ENCODE results near the gene SNX17.
"Not testable (repeated sequence)": the region's sequence is repeated elsewhere in the genome, so short reads cannot be mapped to it uniquely, and the experiment has no call there.

The SNX17 gene

GRCh38 chr2:27400348-27401135 is 30.1 kb downstream of the SNX17 start:
- no peak for DNase-seq (ENCODE audit: low spot score)

- peak; percentile 39 for DNase-seq (ENCODE audit: low spot score)
Measured at GRCh38 chr2:27407798-27408491, 37.5 kb downstream of the SNX17 start.

- DNase-seq (ENCODE audit: low spot score): no peak
Measured at GRCh38 chr2:27408601-27409320, 38.3 kb downstream of the SNX17 start.

GRCh38 chr2:27409321-27410073 is 39.1 kb downstream of the SNX17 start, which contains the start of gene PPM1G:
PPM1G (minus strand) TSS chr2:27409591; CDS start chr2:27409422, 169 bp downstream.
- peak; percentile 87 for DNase-seq (ENCODE audit: low spot score)

GRCh38 chr2:27412419-27413152 is 42.2 kb downstream of the SNX17 start:
- DNase-seq (ENCODE audit: low spot score): no peak

GRCh38 chr2:27416151-27416550 is 45.7 kb downstream of the SNX17 start:
- no peak for DNase-seq (ENCODE audit: low spot score)

- DNase-seq (ENCODE audit: low spot score): no peak
Measured at GRCh38 chr2:27420996-27421395, 50.6 kb downstream of the SNX17 start.

- DNase-seq (ENCODE audit: low spot score): no peak
Measured at GRCh38 chr2:27421660-27422250, 51.3 kb downstream of the SNX17 start.

GRCh38 chr2:27422958-27423357 is 52.5 kb downstream of the SNX17 start:
- DNase-seq (ENCODE audit: low spot score): no peak

GRCh38 chr2:27425039-27425438 is 54.6 kb downstream of the SNX17 start:
- DNase-seq (ENCODE audit: low spot score): not testable (repeated sequence)
